HG03025 (cell line): ENCODE results near the gene PHRF1.
"Not testable (repeated sequence)": the region's sequence is repeated elsewhere in the genome, so short reads cannot be mapped to it uniquely, and the experiment has no call there.

ENCODE experiments used
- ATAC-seq: cut with Tn5 transposase; IDR thresholded peaks from one replicate; pipeline ENCODE4 v1.9.1; 2021; ENCODE audit warnings: mild to moderate bottlenecking, moderate library complexity; ENCODE audit not compliant: unreplicated experiment, low FRiP score

Gene PHRF1

DNA sequence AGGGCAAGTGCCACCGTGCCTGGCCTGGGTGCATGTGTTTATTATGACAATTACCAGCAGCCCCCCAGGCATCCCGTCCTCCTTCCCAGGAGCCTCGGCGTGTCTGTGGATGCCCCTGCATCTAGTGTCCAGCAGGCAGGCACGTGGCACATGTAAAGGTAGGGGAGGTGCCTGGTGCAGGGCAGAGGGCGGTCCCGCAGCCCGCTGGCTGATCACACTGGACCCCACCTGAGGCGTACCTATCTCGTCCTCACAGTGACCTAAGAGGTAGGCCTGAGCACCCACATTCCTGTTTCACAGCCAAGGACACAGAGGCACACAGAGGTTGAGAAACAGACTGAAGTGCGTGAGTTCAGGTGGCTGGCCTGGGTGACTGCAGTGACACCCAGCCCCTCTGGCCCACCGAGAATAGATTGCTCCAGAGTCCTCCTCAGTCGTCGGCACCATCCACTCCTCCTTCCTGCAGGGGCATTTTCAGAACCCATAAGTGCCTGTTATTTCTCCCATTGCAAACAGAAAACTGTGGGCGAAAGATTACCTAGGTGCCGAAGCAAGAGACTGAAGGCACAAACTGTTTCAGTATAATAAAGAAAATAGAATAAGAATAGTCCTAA is 3.0 kb upstream of the PHRF1 start:
- no peak for ATAC-seq

DNA sequence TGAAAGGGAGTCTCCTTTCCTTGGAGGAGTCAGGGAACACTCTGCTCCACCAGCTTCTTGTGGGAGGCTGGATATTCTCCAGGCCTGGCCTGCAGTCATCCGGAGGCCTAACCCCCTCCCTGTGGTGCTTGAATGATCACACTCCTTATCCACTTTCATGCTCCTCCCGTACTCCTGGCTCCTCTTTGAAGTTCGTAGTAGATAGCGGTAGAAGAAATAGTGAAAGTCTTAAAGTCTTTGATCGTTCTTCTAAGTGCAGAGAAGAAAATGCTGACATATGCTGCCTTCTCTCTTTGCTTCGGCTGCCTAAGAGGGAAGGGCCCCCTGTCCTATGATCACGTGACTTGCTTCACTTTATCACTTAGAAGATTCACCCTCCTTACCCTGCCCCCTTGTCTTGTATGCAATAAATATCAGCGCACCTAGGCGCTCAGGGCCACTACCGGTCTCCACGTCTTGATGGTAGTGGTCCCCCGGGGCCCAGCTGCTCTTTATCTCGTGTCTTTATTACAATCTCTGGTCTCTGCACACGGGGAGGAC is 2.2 kb upstream of the PHRF1 start:
- not testable (repeated sequence) for ATAC-seq

DNA sequence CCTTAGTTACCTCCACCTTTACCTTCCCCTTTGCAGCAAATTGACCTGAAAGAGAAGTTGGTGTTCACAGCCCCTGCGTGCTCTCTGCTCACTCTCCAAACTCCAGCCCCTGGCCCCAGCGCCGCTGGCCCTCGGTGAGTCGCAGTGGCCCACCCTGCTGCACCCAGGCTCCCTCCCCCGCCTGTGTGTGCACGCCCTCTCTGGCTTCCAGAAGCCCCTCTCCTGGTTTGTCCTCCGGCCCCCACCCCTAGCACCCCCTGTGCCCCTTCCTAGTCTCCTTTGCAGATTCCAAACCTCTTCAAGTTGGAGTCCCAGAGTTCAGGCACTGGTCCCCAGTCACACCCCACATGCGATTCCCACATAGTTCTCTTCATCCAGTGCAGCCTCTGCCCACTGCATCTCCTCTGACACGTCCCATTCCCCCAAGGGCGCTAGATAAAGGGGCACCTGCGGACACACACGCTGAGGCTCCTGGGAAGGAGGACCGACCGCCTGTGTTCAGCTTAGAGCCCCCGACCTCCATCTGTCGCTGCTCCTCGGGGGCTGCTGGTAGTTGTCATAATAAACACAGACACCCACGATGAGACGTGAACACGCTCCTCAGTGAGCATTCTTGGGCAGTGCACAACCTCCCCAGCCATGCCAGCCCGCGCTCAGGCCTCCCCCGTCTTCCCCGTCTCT is 1.5 kb upstream of the PHRF1 start:
- peak; percentile 2 for ATAC-seq

DNA sequence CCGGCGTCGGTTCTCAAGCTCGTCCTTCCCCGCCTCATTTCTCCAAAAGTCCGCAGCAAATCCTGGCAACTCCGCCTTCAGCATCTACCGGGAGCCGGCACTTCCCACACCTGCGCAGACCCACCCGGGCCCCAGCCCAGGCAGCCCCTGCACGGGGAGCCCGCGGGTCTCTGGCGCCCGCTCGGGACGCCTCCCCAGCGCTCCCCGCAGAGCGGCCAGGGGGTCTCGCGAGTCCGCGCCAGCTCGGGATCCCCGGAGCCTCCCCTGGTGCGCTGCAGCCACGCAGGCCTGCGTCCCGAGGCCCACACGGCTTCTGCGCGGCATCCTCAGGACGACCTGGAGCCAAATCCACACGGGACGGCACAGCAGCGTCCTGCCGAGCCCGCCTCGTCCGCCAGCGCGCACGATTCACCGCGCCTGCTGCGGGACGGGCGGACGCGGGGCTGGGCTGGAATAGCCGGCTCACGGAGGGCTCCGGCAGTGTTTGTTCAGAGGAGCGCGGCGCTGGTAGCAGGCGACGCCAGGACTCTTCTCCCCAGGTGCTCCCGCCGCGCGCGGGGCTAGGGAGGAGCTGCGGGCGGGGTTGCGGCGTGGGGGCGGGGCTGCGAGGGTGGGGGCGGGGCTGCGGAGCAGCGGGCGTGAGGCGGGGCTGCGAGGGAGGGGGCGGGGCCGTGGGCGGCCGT is 816 bp upstream of the PHRF1 start:
- ATAC-seq = peak; percentile 19

DNA sequence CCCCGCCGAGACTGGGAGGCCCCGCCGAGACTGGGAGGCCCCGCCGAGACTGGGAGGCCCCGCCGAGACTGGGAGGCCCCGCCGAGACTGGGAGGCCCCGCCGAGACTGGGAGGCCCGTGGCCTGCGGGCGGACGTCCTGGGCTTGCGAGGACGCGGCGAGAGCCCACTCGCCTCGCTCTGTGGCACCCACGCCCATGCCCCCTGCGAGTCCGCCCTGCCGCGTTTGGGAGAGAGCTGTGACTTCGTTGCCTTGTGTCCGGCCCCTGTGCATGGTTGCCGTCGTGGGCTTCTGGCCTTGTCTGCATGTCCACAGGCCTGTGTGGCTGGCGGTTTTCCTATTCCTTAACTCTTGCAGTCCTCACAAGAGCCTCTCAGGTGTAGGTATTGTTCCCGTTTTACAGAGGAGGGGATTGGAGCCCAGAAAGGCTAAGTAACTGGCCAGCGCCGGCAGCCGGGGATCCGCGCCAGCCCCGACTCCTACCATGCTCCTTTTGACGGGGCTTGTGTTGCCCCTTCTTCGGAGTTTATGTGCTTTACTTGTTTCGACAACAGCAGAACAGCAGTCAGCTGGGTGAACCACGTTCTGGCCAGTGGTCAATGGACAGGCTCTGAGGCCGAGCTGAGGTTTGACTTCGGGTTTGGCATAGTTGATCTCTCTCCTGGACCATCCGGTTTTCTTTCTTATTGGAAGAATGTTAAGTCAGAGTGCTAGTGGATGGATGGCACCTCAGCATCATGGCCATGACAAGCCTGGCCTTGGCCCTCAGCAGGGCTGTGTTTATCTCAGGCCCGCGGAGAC is 741 bp downstream of the PHRF1 start:
- ATAC-seq = no peak

GRCh38 chr11:577611-577894 is 1.3 kb downstream of the PHRF1 start:
- no peak for ATAC-seq

- ATAC-seq = no peak
These were observed 2.2 kb downstream of the PHRF1 start for GRCh38 chr11:578276-579035.

GRCh38 chr11:579830-580601 is 3.7 kb downstream of the PHRF1 start:
- ATAC-seq = no peak

DNA sequence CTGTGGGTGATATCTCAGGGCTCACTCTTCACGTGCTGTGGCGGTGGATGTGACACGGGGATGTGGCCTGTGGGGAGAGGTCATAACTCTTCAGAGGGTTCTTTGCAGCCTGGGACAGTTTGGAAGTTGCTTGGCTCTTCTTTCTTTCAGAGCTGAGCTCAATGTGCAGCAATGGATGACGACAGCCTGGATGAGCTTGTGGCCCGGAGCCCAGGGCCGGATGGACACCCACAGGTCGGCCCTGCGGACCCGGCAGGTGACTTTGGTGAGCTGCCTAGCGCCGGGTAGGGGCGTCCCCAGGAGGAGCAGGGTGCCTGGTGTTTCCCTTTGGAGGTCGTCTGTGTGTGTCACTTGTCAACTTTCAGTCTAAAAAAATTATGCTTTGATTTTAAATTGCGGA is 5.1 kb downstream of the PHRF1 start:
- no peak for ATAC-seq

GRCh38 chr11:581752-582151 is 5.5 kb downstream of the PHRF1 start:
- ATAC-seq = no peak

- ATAC-seq = no peak
These were observed 8.0 kb downstream of the PHRF1 start for GRCh38 chr11:584287-584686.

DNA sequence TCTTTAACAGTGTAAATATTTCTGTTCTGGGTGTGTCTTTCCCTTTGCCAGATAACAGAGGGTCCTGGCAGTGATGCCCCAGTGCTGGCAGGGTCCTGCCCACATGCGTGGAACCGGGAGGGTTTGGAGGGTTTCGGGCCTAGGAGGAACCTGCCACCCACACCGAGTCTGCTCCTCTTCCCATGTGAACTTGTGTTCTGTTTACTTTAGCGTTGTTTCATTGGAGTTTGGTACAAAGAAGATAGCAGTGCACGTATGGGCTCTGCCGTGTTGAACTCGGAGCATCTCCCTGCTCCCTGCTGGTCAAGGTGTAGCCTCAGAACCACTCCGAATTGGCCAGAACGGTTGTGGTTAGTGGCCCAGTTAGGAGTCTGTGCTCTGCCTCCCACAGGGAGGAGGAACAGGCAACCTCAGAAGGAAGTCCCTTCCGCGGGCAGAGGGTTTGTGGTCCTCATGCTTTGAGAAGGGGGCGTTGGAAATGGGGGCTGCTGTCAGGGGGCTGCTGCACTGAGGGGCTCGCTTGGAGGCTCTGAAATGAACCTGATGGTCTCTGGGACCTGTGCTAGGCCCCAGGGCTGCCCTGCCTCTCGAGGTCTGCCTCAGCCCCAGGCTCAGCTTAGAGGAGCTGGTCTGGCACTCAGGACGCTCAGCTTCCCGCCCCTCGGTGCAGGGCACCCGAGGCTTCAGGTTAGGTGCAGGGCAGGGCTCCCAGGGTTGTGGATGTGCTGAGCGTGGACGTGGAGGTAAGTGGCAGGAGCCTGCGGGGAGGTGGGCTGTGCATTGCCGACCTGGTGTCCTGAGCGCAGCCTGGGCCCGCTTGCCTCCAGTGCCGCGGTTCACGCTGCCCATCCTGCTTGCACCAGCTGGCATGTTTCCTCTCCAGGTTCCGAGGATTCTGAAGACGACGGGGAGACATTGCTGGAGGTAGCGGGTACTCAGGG is 10.4 kb downstream of the PHRF1 start:
- ATAC-seq = no peak

- no peak for ATAC-seq
These were observed 11.3 kb downstream of the PHRF1 start for GRCh38 chr11:587546-587945.

DNA sequence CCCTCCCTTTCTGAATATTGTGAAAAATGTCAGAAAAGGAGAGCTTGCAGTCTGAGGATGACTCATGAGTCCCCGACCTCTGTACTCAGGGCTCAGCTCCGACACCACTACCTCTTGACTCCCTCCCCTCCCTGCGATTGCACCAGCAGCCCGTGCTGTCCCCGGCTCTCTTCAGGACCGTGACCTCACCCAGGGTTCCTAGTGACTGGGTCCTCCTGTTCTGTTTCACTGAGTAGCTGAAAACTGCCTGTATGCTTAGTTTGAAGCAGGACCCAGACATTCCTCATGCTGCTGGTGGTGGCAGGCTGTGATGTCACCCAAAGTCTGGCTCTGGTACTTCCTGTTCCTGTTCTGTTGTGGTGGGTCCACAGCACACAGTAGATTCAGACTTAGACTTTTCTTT is 11.7 kb downstream of the PHRF1 start:
- ATAC-seq = no peak

DNA sequence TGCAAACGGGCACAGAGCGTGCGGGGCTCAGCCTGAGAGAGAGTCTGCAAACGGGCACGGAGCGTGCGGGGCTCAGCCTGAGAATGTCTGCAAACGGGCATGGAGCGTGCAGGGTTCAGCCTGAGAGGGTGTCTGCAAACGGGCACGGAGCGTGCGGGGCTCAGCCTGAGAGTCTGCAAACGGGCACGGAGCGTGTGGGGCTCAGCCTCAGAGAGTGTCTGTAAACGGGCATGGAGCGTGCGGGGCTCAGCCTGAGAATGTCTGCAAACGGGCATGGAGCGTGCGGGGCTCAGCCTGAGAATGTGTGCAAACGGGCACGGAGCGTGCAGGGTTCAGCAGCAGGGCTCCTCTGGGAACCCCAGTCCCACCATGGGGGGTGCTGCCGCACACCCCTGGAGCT is 13.5 kb downstream of the PHRF1 start:
- no peak for ATAC-seq

GRCh38 chr11:590997-591396 is 14.7 kb downstream of the PHRF1 start:
- no peak for ATAC-seq

DNA sequence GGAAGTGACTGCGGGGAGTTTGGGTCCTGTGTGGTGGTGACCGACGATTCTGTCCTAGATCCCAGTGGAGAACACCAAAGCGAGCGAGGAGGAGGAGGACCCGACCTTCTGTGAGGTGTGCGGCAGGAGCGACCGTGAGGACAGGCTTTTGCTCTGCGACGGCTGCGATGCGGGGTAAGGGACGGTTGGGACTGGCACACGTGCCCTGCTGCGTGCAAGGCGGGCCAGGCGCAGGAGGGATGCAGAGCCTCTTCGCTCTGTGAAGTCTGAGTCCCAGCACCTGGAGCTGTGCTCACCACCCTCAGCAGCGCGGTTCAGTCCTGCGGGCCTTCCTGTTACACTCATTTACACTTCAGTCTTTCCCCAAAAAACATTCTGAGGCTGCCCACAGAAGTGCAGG is 16.2 kb downstream of the PHRF1 start:
- ATAC-seq = no peak

- ATAC-seq = no peak
These were observed 16.6 kb downstream of the PHRF1 start for GRCh38 chr11:592918-593317.

GRCh38 chr11:593347-593746 is 17.1 kb downstream of the PHRF1 start:
- no peak for ATAC-seq
